Esophagus squamous epithelium (tissue), 5 donors: Measurements from ENCODE around the gene LRRC45. TPM values are rescaled to one million over a fixed set of nuclear protein-coding genes. Genes with fewer than 3 reads are reported as not detected.

ENCODE experiments used
- DNase-seq: peaks from one replicate; lab custom pipeline; 2025; lab: John Stamatoyannopoulos, UW
- H3K27ac ChIP-seq, 4 donors: fragments of 200-600 bp; sonication (generic); one replicate each; pipeline ENCODE4 v1.5.1; 2016 to 2019; ENCODE audit warnings: mild to moderate bottlenecking in 1 of 4
- H3K27me3 ChIP-seq, 4 donors: fragments of 200-600 bp; sonication (generic); 1 replicate in 3 of 4; 2 replicates in 1 of 4; pipeline versions ENCODE4 v1.5.1 to v1.6.0; 2017 to 2021; ENCODE audit warnings: antibody characterized with exemption in 1 of 4
- H3K36me3 ChIP-seq, 3 donors: fragments of 200-600 bp; sonication (generic); one replicate each; pipeline ENCODE4 v1.5.1; 2016 to 2019
- H3K4me1 ChIP-seq, 3 donors: fragments of 200-600 bp; sonication (generic); one replicate each; pipeline ENCODE4 v1.5.1; 2017 to 2019
- H3K4me3 ChIP-seq, 4 donors: fragments of 200-600 bp; sonication (generic); 1 replicate in 3 of 4; 2 replicates in 1 of 4; pipeline ENCODE4 v1.5.1; 2016 to 2019; ENCODE audit warnings: mild to moderate bottlenecking in 2 of 4, moderate library complexity in 1 of 4
- H3K9me3 ChIP-seq, 3 donors: fragments of 200-600 bp; sonication (generic); one replicate each; pipeline ENCODE4 v1.5.1; 2016 to 2019
- POLR2A ChIP-seq, 4 donors: fragments of 450-650 bp; IDR thresholded peaks; one replicate each; pipeline ENCODE4 v1.6.1; 2017; ENCODE audit warnings: antibody characterized with exemption in 4 of 4, mild to moderate bottlenecking in 4 of 4, moderate library complexity in 3 of 4
- WGBS, 2 donors: methylation state at CpG; one replicate each; pipeline ENCODE4 v1.1.5; 2018; 5-methylcytosine and 5-hydroxymethylcytosine counted together
- intact Hi-C: fragments of 100-400 bp; cut with DNase I; formaldehyde crosslinking; loops from one replicate; pipeline ENCODE4 v1.15.0; 2022
- total RNA-seq, 4 donors: library from RNA; depleted of rRNA; stranded (reverse); fragments of >200 nt; gene quantifications; one replicate each; pipeline ENCODE4 v1.1.0, GENCODE V29; 2016
- TF ChIP-seq, protein P1 (sequence below), 6 experiments: fragments of 450-650 bp in 4 of 6; fragments of 200-600 bp in 2 of 6; sonication (generic) in 2 of 6; IDR thresholded peaks; one replicate each; pipeline ENCODE4 v1.5.1; 2016 to 2019; ENCODE audit warnings: antibody characterized with exemption in 6 of 6, mild to moderate bottlenecking in 4 of 6, moderate library complexity in 4 of 6
- donor health status: DM: yes; HTN: yes; CAD: no.

Gene LRRC45
- total RNA-seq, 4 donors from 2014 or later = 9.7 to 21.2 (median 18.3) TPM

DNA sequence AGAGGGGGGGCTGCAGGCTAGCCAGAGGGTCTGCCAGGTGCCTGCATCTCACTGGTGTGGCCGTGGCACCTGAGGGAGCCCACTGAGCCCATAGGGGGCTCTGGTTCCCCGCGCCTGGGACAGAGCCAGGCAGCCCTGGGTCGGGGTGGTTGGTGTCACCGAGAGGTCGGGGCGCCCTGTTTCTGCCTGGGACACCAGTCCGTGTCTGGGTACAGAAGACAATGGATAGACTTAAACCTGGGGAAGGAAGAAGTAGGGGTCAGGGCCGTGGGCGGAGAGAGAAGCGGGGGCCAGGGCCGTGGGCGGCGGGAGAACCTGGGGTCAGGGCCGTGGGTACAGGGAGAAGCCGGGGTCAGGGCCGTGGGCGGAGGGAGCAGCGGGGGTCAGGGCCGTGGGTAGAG is 25.5 kb downstream of the LRRC45 start:
- peaks cover 0 to 45% (median 7%) of the 10 kb centered on the region in 3 donors for H3K36me3 ChIP-seq
- peaks cover 25 to 41% (median 32%) of the 10 kb centered on the region in 3 donors for H3K4me1 ChIP-seq
- no peaks in the 10 kb centered on the region for H3K9me3 ChIP-seq
- intact Hi-C loops = no loop called here
- TF ChIP-seq POLR2A (IDR thresholded peaks at IDR 0.05) = no peak
- TF ChIP-seq, protein P1, sequence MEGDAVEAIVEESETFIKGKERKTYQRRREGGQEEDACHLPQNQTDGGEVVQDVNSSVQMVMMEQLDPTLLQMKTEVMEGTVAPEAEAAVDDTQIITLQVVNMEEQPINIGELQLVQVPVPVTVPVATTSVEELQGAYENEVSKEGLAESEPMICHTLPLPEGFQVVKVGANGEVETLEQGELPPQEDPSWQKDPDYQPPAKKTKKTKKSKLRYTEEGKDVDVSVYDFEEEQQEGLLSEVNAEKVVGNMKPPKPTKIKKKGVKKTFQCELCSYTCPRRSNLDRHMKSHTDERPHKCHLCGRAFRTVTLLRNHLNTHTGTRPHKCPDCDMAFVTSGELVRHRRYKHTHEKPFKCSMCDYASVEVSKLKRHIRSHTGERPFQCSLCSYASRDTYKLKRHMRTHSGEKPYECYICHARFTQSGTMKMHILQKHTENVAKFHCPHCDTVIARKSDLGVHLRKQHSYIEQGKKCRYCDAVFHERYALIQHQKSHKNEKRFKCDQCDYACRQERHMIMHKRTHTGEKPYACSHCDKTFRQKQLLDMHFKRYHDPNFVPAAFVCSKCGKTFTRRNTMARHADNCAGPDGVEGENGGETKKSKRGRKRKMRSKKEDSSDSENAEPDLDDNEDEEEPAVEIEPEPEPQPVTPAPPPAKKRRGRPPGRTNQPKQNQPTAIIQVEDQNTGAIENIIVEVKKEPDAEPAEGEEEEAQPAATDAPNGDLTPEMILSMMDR (IDR thresholded peaks at IDR 0.05) = no peak
- no peak overlapping the region for H3K27ac ChIP-seq
- 90 to 94% methylated on average over 6 to 16 of the region's 20 CpGs for WGBS, 2 donors
- H3K27me3 ChIP-seq = no peaks in the 10 kb centered on the region
- no peak for DNase-seq
- H3K4me3 ChIP-seq = no peak overlapping the region

- Histone ChIP-seq H3K4me3 (no peak overlapping the region), H3K27me3 (no peaks in the 10 kb centered on the region), H3K36me3 (peaks cover 0 to 50% (median 13%) of the 10 kb centered on the region in 3 donors), H3K9me3 (no peaks in the 10 kb centered on the region), H3K4me1 (peaks cover 28 to 46% (median 36%) of the 10 kb centered on the region in 3 donors), H3K27ac (no peak overlapping the region)
- 57 to 58% methylated on average over 2 to 3 of the region's 8 CpGs for WGBS, 2 donors
- DNase-seq = no peak
- TF ChIP-seq POLR2A (IDR thresholded peaks at IDR 0.05) = no peak
- TF ChIP-seq, protein P1 (IDR thresholded peaks at IDR 0.05) = no peak
- intact Hi-C loops = no loop called here
Measured at GRCh38 chr17:82049106-82049505, 26.0 kb downstream of the LRRC45 start.

DNA sequence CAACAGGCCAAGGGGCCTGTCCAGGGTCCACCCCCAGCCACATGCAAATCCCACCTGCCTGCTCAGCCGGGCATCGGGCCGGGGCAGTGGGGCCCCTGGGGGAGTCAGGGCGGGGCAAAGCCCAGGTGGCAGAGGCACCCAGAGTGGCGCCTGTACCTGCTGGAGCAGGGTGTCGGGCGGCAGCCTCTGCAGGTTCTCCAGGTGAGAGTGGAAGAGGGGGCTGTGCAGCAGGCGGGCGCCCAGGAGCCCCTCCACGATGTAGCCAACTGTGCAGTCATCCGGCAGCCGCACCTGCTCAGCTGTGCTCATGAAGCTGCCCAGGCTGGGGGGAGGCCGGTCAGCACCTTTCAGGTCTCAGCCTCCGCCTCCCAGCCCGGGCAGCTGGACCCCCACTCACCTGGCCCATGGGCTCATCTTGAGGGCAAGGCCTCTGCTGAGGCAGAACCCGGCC is 26.4 kb downstream of the LRRC45 start:
- Histone ChIP-seq H3K4me3 (no peak overlapping the region), H3K9me3 (no peaks in the 10 kb centered on the region), H3K27ac (no peak overlapping the region), H3K36me3 (peaks cover 4 to 54% (median 15%) of the 10 kb centered on the region in 3 donors), H3K4me1 (peaks cover 28 to 46% (median 36%) of the 10 kb centered on the region in 3 donors), H3K27me3 (no peaks in the 10 kb centered on the region)
- DNase-seq = no peak
- TF ChIP-seq, protein P1 (IDR thresholded peaks at IDR 0.05) = no peak
- no peak for TF ChIP-seq POLR2A (IDR thresholded peaks at IDR 0.05)
- WGBS, 2 donors = 100% methylated on average over 1 of the region's 16 CpGs
- intact Hi-C loops = no loop called here

- peaks cover 9 to 61% (median 22%) of the 10 kb centered on the region in 3 donors for H3K36me3 ChIP-seq
- DNase-seq = no peak
- 94% methylated on average over 2 of the region's 28 CpGs; no CpG with 5 or more reads in 1 of the 2 donors for WGBS, 2 donors
- no peak for TF ChIP-seq POLR2A (IDR thresholded peaks at IDR 0.05)
- TF ChIP-seq, protein P1 (IDR thresholded peaks at IDR 0.05) = no peak
- peak overlapping the region in 3 of 4 donors; percentile 72 to 83 (median 83) for H3K4me3 ChIP-seq
- no peaks in the 10 kb centered on the region for H3K9me3 ChIP-seq
- intact Hi-C loops = no loop called here
- H3K27me3 ChIP-seq = no peaks in the 10 kb centered on the region
- H3K4me1 ChIP-seq = peaks cover 28 to 47% (median 36%) of the 10 kb centered on the region in 3 donors
- H3K27ac ChIP-seq = peak overlapping the region in 3 of 4 donors; percentile 77 to 87 (median 86)
Measured at GRCh38 chr17:82050152-82050760, 27.2 kb downstream of the LRRC45 start.
